HUES48 (cell line): ENCODE measurements around the gene GLI3.

Experiments used
- H3K27ac ChIP-seq: one replicate; pipeline ENCODE4 v1.7.0; 2013; ENCODE audit warnings: low read depth, low read length, inconsistent platforms
- H3K27me3 ChIP-seq: 2 replicates; pipeline ENCODE4 v1.6.1; 2013; ENCODE audit warnings: mild to moderate bottlenecking, low read length; ENCODE audit not compliant: control insufficient read depth, insufficient read depth
- H3K36me3 ChIP-seq: 2 replicates; pipeline ENCODE4 v1.6.1; 2013; ENCODE audit warnings: low read length; ENCODE audit not compliant: control insufficient read depth, insufficient read depth
- H3K4me1 ChIP-seq: 2 replicates; pipeline ENCODE4 v1.6.1; 2013; ENCODE audit warnings: mild to moderate bottlenecking, low read length; ENCODE audit not compliant: control insufficient read depth, insufficient read depth
- H3K4me3 ChIP-seq: 2 replicates; pipeline ENCODE4 v1.5.1; 2013; ENCODE audit warnings: mild to moderate bottlenecking, low read depth, low read length
- H3K9ac ChIP-seq: 2 replicates; pipeline ENCODE4 v1.6.1; 2013; ENCODE audit warnings: mild to moderate bottlenecking, low read depth, low read length, moderate library complexity
- H3K9me3 ChIP-seq: 2 replicates; pipeline ENCODE4 v1.6.1; 2013; ENCODE audit warnings: low read length; ENCODE audit not compliant: control insufficient read depth, insufficient read depth

GLI3 gene

DNA sequence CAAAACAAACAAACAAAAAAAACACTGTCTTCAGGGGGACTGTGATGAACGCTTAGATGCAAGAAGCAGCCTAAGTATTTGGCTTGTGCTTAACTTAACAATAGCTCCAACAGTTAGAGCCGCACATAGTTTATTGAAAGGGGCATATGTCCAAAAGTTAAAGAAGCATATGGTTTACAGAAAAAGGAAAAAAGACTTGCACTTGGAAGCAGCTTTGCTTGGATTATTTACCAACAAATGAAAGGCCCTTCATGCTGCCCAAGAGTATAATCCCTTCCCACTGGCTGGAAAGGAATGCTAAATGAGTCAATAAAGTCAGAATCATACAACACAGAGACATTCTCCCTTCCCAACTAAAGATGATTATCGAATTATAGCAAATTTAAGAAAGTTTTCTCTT lies 77.9 kb downstream of the GLI3 start:
- Histone ChIP-seq H3K36me3 (no peaks in the 10 kb centered on the region), H3K9me3 (no peaks in the 10 kb centered on the region), H3K27ac (no peak overlapping the region), H3K27me3 (no peaks in the 10 kb centered on the region), H3K4me3 (no peak overlapping the region), H3K9ac (no peak overlapping the region), H3K4me1 (peaks cover 22% of the 10 kb centered on the region)

DNA sequence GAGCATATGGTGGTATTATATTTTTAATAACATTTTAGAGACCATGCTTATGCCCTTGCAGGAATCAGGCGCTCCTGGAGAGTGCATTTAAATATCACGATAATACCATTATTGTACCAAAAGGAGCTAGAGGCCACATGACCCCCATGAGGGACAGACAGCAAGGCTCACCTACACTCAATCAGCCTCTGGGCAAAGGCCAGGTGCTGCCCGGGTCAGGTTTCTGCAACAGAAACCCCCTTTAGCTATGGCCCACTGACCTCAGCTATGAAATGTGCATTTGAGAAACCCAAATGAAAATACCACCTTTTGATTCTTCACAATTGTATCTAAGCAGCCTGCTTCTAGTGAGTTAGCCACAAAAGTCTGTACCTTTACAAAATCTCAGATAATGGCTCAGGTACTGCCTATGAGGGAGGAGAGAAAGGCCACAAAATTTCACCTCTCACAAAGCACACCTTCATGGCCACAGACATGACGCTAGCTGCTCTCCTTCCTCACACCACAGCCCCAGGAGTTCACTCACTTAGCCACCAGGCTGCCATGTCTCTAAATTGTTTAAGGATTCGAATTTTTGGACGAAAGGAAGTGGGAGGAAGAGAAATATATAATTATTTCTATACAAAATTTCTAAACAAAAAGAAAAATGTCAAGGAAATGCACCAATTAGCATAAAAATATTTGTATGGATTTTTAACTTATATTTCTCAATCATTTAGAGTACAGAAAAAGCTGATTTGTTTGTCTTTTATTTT lies 79.9 kb downstream of the GLI3 start:
- no peaks in the 10 kb centered on the region for H3K9me3 ChIP-seq
- no peaks in the 10 kb centered on the region for H3K36me3 ChIP-seq
- no peaks in the 10 kb centered on the region for H3K27me3 ChIP-seq
- no peak overlapping the region for H3K27ac ChIP-seq
- no peak overlapping the region for H3K4me3 ChIP-seq
- peaks cover 27% of the 10 kb centered on the region for H3K4me1 ChIP-seq
- H3K9ac ChIP-seq, result no peak overlapping the region

DNA sequence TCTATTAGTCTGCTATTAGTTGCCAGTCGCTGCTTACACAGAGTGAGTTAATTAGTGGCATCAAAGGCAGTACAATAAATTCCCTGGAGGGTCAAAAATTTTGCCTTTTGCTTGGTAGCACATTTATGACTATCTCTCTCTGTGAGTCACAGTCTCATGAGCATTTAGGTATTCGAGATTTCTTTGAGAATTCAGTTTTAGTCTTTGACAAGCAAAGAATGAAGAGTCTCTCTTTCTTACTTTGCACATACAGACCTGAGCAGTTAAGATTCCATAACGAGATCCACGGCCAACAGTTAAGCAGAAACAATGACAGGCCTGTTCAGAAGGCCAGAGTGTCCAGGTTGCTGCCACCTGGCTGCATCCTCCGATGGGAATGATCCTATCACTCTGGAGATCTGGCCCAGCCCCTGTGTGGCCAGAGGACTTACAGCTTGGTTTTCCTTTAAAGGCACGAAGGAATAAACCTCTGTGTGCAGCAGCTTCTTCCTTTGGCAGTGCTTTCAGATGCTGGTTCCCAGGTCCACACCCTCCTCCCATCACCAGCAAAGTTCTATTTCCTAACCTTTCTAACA lies 80.6 kb downstream of the GLI3 start:
- Histone ChIP-seq H3K9ac (no peak overlapping the region), H3K4me3 (no peak overlapping the region), H3K4me1 (peaks cover 23% of the 10 kb centered on the region), H3K36me3 (no peaks in the 10 kb centered on the region), H3K27ac (no peak overlapping the region), H3K27me3 (no peaks in the 10 kb centered on the region), H3K9me3 (no peaks in the 10 kb centered on the region)

DNA sequence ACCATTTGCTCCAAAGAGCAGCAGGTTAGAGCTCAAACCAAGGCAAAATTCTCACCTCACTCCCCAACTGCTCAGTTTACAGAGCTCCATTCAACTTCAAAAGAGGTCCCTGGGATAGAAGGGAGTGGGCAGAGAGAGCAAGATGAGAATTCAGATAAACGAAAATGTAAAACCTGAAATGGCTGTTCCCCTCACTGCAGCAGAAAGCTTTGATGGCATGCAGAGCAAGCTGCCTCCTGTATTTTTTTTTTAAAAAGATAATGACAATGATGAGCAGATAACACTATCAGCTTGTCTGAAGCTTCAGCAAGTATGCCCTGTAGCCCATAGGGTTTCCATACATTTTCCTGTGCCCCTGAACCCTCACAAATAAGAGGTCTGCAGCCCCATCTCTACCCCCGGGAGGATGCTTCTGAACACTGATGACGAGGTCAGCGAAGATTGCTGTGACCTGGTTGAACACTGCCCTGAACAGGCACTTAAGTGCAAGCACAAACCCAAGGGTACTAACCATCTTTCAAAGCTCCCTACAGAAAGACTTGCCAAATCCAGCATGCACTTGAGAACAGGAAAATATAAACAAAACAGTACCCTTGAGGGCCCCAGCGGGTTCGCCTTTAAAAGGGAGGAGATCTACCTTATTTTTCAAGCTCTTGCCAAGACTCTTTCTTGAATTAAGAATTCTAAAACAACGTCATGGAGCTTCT lies 81.3 kb downstream of the GLI3 start:
- H3K27ac ChIP-seq, result no peak overlapping the region
- no peaks in the 10 kb centered on the region for H3K9me3 ChIP-seq
- H3K4me3 ChIP-seq, result no peak overlapping the region
- no peaks in the 10 kb centered on the region for H3K36me3 ChIP-seq
- no peak overlapping the region for H3K9ac ChIP-seq
- H3K27me3 ChIP-seq, result no peaks in the 10 kb centered on the region
- peaks cover 29% of the 10 kb centered on the region for H3K4me1 ChIP-seq

DNA sequence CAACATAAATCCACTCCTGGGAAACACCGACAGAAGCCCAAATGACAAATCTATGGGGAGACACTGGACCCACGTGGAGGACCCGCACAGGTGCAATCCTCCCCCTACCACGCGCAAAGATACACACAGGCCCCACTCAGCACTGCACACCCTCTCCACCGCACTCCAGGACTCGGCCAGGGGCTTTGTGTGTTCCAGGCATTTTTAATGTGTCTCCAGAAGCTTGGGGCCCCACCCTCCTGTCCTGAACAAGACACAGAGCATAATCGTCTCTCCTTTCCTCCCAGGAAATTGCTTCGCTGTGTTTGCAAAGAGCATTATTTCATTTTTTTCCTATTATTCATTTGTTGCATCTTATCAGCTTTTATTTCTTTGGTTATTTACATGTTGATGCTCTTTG lies 82.8 kb downstream of the GLI3 start:
- H3K27me3 ChIP-seq, result no peaks in the 10 kb centered on the region
- no peaks in the 10 kb centered on the region for H3K36me3 ChIP-seq
- H3K4me1 ChIP-seq, result peaks cover 33% of the 10 kb centered on the region
- H3K4me3 ChIP-seq, result no peak overlapping the region
- H3K9ac ChIP-seq, result no peak overlapping the region
- H3K9me3 ChIP-seq, result no peaks in the 10 kb centered on the region
- H3K27ac ChIP-seq, result no peak overlapping the region

DNA sequence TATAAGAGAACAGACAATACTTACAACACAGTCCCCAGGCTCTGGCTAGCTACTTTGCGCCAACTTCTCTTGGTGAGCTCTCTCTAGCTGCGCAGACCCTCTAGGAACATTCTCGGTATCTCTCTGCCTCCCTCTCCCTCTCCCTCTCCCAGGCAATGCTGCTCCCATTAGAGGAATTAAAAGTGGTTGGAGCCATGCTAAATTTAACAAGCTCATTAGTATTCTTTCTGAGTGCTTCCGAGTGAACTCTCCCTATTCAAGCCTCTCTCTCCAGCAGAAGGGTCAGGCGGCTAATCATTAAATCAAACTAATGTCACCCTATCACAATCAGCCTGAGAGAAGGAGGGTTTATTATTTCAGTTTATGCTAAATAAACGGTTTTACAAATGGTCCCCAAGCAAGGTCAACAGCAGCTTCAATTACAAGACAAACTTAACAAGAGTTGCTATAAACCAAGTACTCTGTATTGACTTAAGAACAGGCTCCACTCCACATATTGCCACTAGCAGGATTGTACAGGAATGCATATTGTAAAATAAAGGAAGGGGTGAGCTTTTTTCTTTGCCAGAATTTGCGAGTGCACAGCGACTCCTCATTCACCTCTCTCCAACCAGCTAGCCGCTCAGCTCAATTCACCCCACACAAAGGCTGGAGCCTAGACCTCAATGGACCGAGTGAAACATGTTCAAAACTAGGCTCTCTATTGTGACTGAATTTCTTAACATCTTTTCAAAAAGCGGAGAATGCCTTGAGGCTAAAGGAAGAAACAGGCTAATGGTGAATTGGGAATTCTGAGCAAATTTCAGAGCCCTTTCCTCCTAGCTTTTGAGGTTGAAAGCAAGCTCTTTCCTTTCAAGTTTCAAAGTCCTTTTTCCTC lies 84.4 kb downstream of the GLI3 start:
- H3K27me3 ChIP-seq, result no peaks in the 10 kb centered on the region
- H3K4me3 ChIP-seq, result no peak overlapping the region
- no peak overlapping the region for H3K9ac ChIP-seq
- H3K36me3 ChIP-seq, result no peaks in the 10 kb centered on the region
- H3K4me1 ChIP-seq, result peaks cover 30% of the 10 kb centered on the region
- no peaks in the 10 kb centered on the region for H3K9me3 ChIP-seq
- peak overlapping the region; percentile 44 for H3K27ac ChIP-seq

DNA sequence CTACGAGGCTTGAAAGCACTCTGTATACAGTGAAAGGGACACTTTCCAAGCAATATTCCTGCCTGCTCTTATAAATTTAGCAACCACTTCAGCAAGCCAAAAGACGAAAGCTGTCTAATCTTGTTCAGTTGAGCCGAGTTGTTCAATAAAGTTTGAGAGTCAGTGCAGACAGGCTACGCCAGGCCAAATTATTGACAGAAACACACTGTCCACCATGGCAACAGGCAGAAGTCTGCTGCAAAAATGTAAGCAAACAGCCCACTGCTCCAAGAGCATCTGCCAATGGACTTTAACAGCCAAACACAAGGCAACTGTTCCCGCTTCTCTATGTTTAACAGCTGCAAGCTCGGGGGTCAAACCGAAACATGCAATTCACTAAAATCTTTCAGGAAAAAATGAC lies 85.7 kb downstream of the GLI3 start:
- Histone ChIP-seq H3K36me3 (no peaks in the 10 kb centered on the region), H3K27me3 (no peaks in the 10 kb centered on the region), H3K9me3 (no peaks in the 10 kb centered on the region), H3K4me1 (peaks cover 27% of the 10 kb centered on the region), H3K4me3 (no peak overlapping the region), H3K27ac (no peak overlapping the region), H3K9ac (no peak overlapping the region)

DNA sequence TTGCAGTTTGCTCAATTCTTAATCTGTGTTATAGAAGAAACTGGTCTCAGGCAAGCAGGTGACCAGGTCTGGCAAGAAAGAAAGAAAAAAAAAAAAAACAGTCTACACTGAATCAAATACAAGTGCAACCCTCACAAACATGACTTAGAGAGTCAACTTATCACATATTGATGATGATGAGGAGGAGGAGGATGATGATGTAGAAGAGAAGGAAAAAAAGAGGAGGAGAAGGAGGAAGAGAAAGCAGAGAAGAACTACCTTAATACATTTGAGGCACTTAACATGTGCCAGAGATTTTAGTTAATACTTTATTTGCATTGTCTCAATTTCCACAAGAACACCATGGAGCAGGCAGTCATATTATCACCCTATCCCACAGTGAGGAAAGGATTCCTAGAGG lies 91.5 kb downstream of the GLI3 start:
- H3K36me3 ChIP-seq, result no peaks in the 10 kb centered on the region
- H3K9ac ChIP-seq, result no peak overlapping the region
- H3K4me3 ChIP-seq, result no peak overlapping the region
- peaks cover 6% of the 10 kb centered on the region for H3K4me1 ChIP-seq
- no peaks in the 10 kb centered on the region for H3K27me3 ChIP-seq
- H3K9me3 ChIP-seq, result no peaks in the 10 kb centered on the region
- H3K27ac ChIP-seq, result no peak overlapping the region

DNA sequence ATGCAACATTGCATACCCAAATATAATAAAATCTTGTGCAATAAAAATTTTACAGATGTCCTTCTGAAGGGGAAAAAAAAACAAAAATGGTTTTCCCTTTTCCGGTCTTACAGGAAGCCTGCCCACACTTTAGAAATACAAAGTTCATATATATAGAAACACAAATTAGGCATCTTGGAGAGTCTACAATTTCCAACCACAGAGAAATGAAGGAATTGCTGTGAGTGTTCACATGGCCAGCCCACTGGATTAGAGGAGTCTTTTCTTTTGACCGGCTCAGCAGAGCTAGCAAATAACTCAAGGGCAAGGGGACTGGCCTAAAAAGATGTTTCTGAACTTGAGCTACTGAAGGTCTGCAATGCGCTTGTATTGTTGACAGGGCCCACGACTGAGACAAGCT lies 92.4 kb downstream of the GLI3 start:
- Histone ChIP-seq H3K27ac (no peak overlapping the region), H3K27me3 (no peaks in the 10 kb centered on the region), H3K9ac (no peak overlapping the region), H3K4me1 (no peaks in the 10 kb centered on the region), H3K4me3 (no peak overlapping the region), H3K36me3 (no peaks in the 10 kb centered on the region), H3K9me3 (no peaks in the 10 kb centered on the region)

DNA sequence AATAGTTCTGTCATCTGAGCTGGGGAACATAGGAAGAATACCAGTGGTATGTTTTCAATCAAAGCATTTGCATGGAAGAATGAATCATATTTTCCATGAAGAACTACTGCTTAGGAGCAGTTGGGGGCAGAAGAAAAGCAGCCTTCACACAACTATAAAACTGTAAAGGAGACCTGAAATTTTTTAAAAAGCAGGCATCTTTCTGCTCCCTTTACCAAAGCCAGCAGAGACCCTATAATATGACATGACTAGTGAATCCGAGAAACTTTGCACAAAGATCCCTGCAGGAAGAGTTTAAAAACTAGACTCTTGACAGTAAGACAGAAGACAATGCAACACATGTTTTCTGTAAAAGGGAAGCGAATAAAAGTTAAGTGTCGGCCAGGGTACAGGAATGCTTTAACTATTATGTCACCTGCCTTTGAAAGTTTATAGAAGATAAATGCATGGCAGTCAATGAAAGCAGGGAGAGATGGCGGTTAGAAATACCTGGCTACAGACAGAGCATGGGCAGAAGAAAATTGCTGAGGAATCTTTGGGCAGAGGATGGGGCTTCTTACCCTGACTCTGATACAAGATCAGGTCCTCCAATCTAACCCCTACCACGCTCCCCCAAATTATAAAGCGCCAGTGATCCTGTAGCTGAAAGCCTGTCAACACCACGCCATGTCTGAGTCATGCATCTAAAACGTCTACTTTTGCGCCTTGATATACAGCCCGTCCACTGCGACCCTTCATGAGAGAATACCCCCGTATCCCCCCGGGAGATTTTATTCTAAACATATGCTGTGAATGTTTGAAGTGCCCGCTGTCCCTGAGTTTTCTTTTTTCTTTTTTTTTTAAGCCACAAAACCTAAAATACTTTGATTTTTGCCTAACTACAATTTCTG lies 93.1 kb downstream of the GLI3 start:
- H3K4me1 ChIP-seq, result peaks cover 2% of the 10 kb centered on the region; the same call in 1 of the 2 replicates
- H3K36me3 ChIP-seq, result no peaks in the 10 kb centered on the region

More for the DNA sequence above, 93.1 kb downstream of the GLI3 start:
- H3K9ac ChIP-seq, result no peak overlapping the region
- no peaks in the 10 kb centered on the region for H3K27me3 ChIP-seq
- no peaks in the 10 kb centered on the region for H3K9me3 ChIP-seq
- no peak overlapping the region for H3K4me3 ChIP-seq
- H3K27ac ChIP-seq, result no peak overlapping the region
